Cortex of kidney (tissue), 1 donor: Measurements from ENCODE around the gene CDK6.
"Not testable (repeated sequence)": the region's sequence is repeated elsewhere in the genome, so short reads cannot be mapped to it uniquely, and the experiment has no call there.

Experiments used
- DNase-seq: peaks from one replicate; lab custom pipeline; 2025; lab: John Stamatoyannopoulos, UW

The CDK6 gene

GRCh38 chr7:92836489-92836999 lies at the start of gene CDK6:
Gene CDK6, minus strand, starts transcription at chr7:92836573. Its CDS starts 3,250 bp downstream, at chr7:92833323.
- no peak for DNase-seq

DNA sequence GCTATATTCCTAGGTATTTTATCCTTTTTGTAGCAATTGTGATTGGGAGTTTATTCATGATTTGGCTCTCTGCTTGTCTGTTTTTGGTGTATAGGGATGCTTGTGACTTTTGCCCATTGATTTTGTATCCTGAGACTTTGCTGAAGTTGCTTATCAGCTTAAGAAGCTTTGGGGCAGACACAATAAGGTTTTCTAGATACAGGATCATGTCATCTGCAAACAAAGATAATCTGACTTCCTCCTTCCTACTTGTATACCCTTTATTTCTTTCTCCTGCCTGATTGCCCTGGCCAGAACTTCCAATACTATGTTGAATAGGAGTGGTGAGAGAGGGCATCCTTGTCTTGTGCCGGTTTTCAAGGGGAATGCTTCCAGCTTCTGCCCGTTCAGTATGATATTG lies 49.7 kb upstream of the CDK6 start:
- DNase-seq, result not testable (repeated sequence)

- DNase-seq, result no peak
Measured at GRCh38 chr7:92884218-92884617, 47.8 kb upstream of the CDK6 start.

DNA sequence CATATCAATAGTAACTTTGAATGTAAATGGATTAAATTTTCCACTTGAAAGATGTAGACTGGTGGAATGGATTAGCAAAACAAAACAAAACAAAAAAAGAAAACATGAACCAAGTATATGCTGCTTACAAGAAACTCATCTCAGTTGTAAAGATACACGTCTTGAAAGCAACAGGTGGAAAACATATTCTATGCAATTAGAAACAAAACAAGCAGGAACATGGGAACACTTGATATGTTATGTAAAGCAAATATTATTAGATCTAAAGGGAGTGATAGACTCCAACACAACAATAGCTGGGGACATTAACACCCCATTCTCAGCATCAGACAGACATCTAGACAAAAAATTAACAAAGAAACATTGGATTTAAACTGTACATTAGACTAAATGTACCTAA lies 46.4 kb upstream of the CDK6 start:
- no peak for DNase-seq

DNA sequence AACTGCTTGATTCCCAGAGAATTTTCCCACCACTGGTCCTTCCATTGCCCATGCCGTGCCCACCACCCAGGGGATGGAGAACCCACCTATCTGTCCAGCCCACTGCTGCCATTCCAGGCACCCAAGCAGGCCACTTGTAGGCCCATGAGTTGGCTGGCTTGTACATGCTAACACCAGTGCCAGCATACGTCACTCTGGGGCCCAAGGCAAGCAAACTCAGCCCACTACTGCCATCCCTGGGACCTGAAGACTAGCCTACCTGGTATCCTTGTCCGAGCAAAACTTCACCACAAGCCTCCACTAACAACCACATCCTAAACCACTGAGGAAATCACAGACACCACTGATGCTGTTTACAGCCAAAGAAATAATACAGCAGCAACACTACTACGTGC lies 44.7 kb upstream of the CDK6 start:
- no peak for DNase-seq

DNA sequence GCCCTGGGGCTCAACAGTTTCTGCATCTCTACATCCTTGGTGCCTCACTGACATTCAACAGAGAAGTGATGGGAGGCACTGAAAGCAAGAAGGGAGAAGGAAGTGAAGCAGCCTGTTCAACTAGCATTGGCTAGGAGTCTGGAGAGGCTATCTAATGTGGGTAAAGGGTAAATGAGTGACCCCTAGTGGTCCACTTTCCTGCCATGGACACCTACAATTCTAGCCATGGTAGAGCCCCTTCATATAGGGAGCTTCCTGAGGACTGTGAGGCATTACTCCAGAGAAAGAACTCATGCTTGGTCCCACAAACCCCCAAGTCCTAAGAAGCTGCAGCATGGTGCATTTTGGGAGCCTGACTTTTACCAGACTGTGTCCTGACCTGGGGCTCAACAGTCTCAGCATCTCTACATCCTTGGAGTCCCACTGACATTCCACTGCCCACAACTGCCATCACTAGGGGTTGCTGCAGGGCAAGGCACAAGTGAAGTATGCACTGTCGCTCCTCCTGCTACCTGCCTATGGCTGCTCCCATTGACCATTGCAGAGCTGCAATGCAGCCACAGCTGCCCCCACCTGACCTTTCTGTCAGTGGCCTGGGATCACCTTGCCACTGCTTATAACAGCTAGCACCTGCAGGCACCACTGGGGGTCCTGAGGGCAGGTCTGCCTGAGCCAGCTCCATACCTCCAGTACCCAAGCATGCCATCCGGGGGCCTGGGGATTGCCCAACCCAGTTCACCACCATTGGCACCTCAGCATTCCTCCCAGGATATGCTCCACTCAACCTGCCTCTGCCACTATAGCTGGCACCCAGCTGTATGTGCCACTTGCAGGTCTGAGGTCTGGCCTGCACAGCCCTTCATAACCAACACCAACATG lies 44.1 kb upstream of the CDK6 start:
- DNase-seq, result no peak

DNA sequence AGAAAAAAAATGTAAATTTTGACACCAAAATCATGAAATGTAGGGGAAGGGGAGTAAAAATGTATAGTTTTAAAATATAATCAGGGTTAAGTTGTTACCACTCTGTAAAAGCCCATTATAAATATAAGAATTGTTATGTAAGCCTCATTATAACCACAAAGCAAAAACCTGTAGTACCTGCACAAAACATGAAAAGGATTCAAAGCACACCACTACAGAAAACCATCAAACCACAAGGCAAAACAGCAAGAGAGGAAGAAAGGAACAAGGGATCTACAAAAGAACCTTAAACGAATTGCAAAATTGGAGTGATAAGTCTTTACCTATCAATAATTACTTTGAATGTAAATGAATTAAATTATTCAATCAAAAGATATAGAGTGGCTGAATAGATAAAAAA lies 41.0 kb upstream of the CDK6 start:
- DNase-seq, result no peak

- DNase-seq, result no peak
Measured at GRCh38 chr7:92876836-92877235, 40.5 kb upstream of the CDK6 start.

GRCh38 chr7:92875719-92876118 lies 39.3 kb upstream of the CDK6 start:
- no peak for DNase-seq

DNA sequence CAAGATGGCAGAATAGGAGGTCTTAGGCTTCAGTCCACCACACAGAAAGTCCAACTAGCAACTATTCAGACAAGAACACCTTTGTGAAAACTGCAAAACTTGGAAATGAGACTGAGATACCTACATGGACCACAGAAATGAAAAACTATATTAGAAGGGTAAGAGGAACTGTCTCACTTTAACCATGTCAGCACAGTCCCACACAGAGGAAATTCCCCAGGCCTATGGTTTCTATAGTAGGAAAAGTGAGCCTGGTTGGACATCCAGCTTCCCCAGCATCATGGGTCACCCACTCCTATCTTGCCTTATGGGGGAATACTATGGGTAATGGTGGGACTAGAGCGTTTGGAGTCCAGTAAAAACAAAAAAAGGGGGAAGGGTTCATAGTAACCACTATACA lies 38.8 kb upstream of the CDK6 start:
- DNase-seq, result no peak

GRCh38 chr7:92874567-92874966 lies 38.2 kb upstream of the CDK6 start:
- DNase-seq, result no peak

DNA sequence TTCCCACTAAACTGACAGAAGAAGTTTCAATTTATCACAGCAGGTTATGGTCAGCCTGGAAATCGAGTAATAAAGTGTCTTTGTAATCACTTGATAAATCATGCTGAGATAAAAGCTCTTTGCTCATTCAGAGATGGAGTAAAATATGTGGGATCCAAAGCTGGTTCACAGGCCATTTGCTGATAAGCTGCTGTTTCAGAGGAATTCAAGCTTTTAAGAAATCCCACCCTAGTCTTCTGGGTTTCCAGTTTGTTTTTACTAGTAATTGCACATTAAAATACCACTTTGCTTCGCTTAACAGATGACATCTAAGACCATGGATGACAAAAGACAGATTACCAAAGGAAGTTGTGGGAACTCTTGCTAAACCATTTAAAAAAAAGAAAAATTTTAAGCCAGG lies 37.4 kb upstream of the CDK6 start:
- DNase-seq, result no peak

- no peak for DNase-seq
Measured at GRCh38 chr7:92872701-92873100, 36.3 kb upstream of the CDK6 start.

DNA sequence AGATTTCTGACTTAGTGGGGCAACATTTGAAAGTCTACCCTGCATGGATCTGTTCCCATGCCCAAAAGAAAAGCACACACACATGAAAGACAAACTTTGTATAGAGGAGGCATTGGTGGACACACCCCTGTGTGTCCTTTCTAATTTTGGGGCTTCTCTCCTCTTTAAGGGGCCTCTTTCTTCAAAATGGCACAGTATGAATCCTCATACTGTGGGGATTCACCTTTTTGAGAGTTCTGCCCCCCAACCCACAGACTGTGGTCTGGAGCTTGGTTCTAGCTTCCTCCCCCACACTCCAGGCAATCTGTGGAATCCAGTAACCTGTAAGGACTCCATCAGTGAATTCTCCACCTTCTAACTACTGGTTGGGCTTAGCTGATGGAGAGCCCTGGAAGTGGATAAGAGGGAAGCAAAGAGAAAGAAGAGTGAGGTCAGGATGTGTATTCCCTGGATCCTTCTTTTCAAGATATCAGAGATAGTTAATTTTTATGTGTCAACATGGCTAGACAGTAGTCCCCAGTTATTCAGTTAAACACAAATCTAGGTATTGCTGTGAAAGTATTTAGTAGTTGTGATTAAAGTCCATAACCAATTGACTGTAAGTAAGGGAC lies 32.4 kb upstream of the CDK6 start:
- DNase-seq, result no peak

- not testable (repeated sequence) for DNase-seq
Measured at GRCh38 chr7:92864169-92864568, 27.8 kb upstream of the CDK6 start.

DNA sequence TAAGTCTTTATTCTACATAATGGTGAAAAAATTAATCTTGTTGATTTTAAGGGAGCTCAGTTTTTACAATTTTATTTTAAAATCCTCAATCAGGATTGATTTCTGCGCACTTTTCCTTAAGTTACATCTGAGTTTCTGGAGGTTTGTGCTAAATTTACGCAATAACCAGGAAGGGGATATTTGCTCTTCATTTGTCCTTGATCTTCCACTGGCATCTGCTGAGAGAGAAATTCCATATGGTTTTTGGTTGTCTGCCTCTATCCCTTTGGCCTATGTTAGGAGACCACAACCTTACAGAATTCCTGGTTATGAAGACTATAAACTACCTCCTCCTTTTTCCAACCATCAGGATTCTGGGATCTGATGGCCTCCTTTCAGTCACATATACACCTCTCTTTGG lies 20.1 kb upstream of the CDK6 start:
- DNase-seq, result no peak

GRCh38 chr7:92854501-92855238 lies 18.3 kb upstream of the CDK6 start:
- no peak for DNase-seq

DNA sequence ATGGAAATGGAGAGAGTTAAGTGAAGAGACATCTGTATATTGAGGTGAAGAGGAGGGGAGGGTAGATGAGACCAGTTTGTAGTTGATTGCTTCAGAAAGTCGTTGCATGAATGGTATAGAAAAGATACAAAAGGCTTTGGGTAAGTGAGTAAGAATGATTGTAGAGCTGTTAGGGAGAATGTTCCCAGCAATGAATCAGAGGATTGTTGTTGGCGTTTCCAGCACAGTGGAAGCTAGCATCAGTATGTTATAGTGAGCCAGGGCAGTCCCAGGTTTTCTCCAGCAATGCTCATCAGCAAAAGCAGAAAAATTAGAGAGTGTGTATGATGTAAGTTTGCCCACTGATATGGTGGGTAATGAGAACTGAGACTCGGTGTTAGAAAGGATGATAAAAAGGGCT lies 15.4 kb upstream of the CDK6 start:
- no peak for DNase-seq

DNA sequence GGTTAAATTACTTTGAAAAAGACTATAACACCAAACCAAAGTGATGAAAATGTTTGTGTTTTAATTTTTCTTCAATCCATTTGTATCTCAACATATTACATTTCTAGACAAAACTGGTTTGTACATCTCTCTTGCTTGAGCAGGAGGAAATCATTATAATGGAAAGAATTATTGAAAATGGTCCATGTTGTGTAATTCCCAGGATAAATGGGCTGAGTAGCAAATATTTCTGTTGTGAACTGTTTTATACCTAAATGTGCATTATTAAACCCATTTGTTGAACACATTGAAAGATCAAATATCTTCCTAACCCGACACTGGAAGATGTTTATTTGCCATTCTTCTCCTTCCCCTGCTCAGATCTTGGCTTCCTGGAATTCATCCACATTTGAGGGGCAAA lies 14.1 kb upstream of the CDK6 start:
- DNase-seq, result no peak

GRCh38 chr7:92849322-92849721 lies 12.9 kb upstream of the CDK6 start:
- DNase-seq, result no peak

DNA sequence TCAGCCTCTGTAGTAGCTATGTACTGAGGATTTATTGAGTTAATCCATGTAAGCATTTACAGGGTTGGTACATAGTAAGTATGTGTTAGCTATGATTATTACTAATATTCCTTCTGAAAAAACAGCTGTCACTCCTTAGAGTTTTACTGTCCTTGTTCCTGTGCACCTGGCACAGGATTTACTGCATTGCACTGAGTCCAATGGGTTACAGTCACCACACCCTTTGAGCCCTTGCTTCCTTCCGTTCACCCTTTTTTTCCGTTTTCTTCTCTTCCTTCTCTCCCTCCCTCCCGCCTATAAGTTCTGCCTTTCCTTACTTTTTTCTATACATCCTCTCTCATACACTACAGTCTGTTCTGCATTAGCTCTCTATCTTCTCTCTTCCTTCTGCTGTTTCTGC lies 12.5 kb upstream of the CDK6 start:
- no peak for DNase-seq

- DNase-seq, result no peak
Measured at GRCh38 chr7:92848441-92848840, 12.1 kb upstream of the CDK6 start.

DNA sequence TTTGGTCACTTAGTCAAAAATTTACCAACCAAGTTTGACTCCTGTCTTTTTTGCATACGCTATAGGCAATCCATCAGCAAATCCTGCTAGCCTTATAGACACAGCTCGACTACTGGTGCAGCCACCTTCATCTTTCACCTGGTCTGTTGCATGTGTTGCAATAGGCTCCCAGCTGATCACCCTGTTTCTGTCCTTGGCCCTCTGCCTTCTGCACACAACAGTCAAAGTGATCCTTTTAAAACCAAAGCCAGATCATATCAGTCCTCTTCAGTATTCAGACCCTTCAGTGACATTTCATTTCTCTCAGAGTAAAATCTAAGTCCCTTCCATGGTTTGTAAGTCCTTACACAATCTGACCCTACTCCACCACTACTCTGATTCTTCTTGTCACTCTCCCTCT lies 10.9 kb upstream of the CDK6 start:
- DNase-seq, result no peak
